Left kidney (tissue), 2 donors: Measurements from ENCODE around the gene MX2. TPM values are rescaled to one million over a fixed set of nuclear protein-coding genes. Genes with fewer than 3 reads are reported as not detected.
A peak's percentile ranks its signal among the peaks of the same experiment; 100 is the strongest.

Experiments
- DNase-seq: peaks from one replicate; pipeline ENCODE4 v3.0.0-alpha.2; 2013
- polyA plus RNA-seq: library from polyadenylated mRNA; unstranded; fragments of 120-200 nt; gene quantifications from one replicate; pipeline ENCODE4 v1.2.1, GENCODE V29; 2013; ENCODE audit not compliant: insufficient read length

Gene MX2
- polyA plus RNA-seq, 1 donor: 1.9 TPM

GRCh38 chr21:41379901-41380300 is 18.1 kb downstream of the MX2 start:
- DNase-seq: no peak

GRCh38 chr21:41381731-41382130 is 19.9 kb downstream of the MX2 start:
- no peak for DNase-seq

- DNase-seq: no peak
These were observed 25.4 kb downstream of the MX2 start for GRCh38 chr21:41387042-41387819.

GRCh38 chr21:41387824-41388223 is 26.0 kb downstream of the MX2 start:
- DNase-seq: no peak

- DNase-seq: no peak
These were observed 26.4 kb downstream of the MX2 start for GRCh38 chr21:41388259-41388658.

- no peak for DNase-seq
These were observed 28.3 kb downstream of the MX2 start for GRCh38 chr21:41390043-41390639.

GRCh38 chr21:41393876-41394465 is 32.1 kb downstream of the MX2 start:
- no peak for DNase-seq

- peak; percentile 13 for DNase-seq
These were observed 34.8 kb downstream of the MX2 start for GRCh38 chr21:41396558-41397075.

GRCh38 chr21:41397471-41397891 is 35.7 kb downstream of the MX2 start:
- no peak for DNase-seq

GRCh38 chr21:41398251-41398650 is 36.4 kb downstream of the MX2 start:
- no peak for DNase-seq

GRCh38 chr21:41398831-41399230 is 37.0 kb downstream of the MX2 start:
- no peak for DNase-seq

- DNase-seq: no peak
These were observed 37.5 kb downstream of the MX2 start for GRCh38 chr21:41399246-41399800.

- DNase-seq: no peak
These were observed 40.4 kb downstream of the MX2 start for GRCh38 chr21:41402231-41402630.

GRCh38 chr21:41402796-41403195 is 41.0 kb downstream of the MX2 start:
- DNase-seq: no peak

- DNase-seq: no peak
These were observed 41.5 kb downstream of the MX2 start for GRCh38 chr21:41403331-41403730.

GRCh38 chr21:41403966-41404365 is 42.1 kb downstream of the MX2 start:
- no peak for DNase-seq

GRCh38 chr21:41405321-41405720 is 43.5 kb downstream of the MX2 start:
- no peak for DNase-seq

- DNase-seq: no peak
These were observed 44.5 kb downstream of the MX2 start for GRCh38 chr21:41406340-41406739.

- no peak for DNase-seq
These were observed 46.0 kb downstream of the MX2 start for GRCh38 chr21:41407541-41408460.

GRCh38 chr21:41410361-41410760 is 48.5 kb downstream of the MX2 start:
- no peak for DNase-seq

GRCh38 chr21:41410767-41411448 is 49.1 kb downstream of the MX2 start:
- no peak for DNase-seq
